GM20431 (cell line): ENCODE measurements around the gene SNX33.
"Not testable (repeated sequence)": the region's sequence is repeated elsewhere in the genome, so short reads cannot be mapped to it uniquely, and the experiment has no call there.

Experiments used
- in situ Hi-C: fragments of 300-500 bp; cut with MseI, MboI; formaldehyde crosslinking; loops from one replicate; pipeline ENCODE4 v1.15.0; 2020; ENCODE audit warnings: low sequenced_read_pairs; ENCODE audit not compliant: unreplicated experiment

The SNX33 gene

GRCh38 chr15:75694241-75695182, 46.8 kb downstream of the SNX33 start:
- in situ Hi-C loops = no loop called here

DNA sequence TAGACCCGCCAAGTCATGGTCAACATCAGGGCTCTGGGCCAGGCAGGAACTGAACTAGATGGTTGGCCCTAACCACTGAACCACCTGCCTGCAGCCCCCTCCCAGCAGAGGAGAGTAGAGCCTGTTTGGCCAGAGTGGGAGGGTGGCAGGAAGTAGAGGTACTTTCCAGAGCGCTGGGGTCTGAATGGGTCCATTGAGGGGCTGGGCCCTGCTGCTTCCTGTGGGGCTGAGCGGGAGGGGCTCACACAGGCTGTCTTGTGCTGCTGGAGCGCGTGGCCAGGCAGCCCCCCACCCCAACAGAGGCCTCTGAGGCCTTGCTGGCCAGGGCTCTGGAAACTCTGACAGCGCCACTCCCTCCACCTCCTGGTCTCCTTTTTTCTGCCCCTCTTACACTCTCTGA, 47.5 kb downstream of the SNX33 start:
- in situ Hi-C loops = no loop called here

DNA sequence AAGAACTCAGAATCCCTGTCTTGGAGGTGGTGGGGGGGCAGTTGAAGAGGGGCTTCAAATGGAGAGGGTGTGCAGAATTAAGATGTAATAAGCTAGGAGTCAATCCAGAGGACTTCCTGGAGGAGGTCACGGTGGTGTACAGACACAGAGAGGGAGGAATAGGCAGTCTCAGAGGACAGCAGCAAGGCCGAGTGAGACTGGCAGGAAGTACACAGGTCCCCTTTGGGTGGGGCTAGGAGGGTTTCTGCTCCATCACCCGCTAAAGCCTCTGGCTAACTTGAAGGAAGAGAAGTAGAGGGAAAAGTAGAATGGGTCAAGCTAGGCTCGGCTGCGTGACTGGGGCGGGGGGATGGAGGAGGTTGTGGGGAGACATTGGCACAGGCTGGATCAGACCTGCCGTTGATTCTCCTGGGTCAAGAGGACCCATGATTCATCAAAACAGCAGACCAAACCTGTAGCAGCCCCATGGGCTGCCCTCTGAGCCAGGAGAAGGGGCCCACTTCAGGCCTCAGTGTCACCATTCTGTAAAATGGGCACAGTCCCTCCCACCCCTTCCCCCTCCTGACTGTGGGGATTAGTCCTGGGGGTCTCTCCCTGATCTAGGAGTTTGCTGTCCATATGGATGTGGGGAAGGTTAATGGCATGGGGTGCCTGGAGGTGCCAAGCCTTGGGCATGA, 48.1 kb downstream of the SNX33 start:
- in situ Hi-C loops = no loop called here

DNA sequence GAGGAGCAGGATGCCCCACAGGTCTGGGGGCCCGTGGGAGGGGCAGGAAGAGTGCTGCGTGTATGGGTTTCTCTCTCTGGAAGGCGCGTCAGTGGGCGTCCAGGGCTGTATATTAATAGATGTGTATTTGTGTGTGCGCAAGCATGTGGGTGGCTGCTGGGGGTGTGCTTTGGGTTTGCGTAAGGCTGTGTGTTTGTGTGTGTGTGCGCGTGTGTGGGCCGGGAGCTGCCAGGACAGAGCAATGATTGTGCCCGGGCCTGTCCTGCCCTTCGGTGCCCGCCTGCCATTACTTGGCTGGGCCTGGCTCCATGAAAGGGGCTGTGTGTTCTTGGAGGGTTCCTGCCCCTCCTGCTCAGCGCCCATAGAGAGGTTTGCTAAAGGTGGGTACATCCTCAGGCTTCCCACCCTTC, 48.6 kb downstream of the SNX33 start:
- in situ Hi-C loops = no loop called here

- in situ Hi-C loops = no loop called here
Measured at GRCh38 chr15:75696854-75697259, 49.1 kb downstream of the SNX33 start.

DNA sequence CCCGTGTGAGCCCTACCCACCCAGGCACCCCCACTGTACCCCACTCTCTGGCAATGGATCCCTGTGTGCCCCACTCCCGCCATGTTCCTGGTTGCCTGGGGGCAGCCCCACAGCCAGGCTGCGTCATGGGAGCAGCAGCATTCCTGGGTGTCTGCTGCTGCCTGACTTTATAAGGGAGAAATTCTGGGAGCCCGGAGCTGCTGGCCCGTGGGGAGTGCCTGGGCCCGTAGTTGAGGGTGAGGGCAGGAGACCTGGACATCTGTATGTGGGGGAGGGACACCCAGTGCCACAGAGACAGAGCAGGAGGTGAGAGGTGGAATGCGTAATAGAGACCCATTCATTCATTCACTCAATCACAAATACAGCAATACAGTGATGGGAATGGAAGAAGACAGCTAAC, 49.8 kb downstream of the SNX33 start:
- in situ Hi-C loops = no loop called here

GRCh38 chr15:75697974-75698747, 50.4 kb downstream of the SNX33 start:
- in situ Hi-C loops = not testable (repeated sequence)

DNA sequence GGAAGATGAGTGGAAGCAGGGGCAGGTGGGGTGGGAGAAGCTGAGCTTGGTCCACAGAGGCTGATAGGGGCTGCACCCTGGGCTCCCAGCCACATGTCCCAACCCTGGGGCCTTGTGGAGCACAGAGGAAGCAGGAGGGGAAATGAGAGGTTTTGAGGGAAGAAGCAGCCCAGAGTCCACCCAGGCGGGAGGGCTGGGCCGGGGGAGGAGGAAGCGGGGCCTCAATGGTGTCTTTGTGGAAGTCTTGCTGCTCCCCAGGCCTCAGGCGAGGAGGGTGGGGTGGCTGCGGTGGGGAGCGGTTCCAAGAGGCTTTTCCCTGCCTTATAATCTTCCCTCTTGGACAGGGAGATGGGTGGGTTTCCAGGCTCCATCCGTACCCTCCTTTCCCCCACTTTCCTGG, 51.8 kb downstream of the SNX33 start:
- in situ Hi-C loops = not testable (repeated sequence)

DNA sequence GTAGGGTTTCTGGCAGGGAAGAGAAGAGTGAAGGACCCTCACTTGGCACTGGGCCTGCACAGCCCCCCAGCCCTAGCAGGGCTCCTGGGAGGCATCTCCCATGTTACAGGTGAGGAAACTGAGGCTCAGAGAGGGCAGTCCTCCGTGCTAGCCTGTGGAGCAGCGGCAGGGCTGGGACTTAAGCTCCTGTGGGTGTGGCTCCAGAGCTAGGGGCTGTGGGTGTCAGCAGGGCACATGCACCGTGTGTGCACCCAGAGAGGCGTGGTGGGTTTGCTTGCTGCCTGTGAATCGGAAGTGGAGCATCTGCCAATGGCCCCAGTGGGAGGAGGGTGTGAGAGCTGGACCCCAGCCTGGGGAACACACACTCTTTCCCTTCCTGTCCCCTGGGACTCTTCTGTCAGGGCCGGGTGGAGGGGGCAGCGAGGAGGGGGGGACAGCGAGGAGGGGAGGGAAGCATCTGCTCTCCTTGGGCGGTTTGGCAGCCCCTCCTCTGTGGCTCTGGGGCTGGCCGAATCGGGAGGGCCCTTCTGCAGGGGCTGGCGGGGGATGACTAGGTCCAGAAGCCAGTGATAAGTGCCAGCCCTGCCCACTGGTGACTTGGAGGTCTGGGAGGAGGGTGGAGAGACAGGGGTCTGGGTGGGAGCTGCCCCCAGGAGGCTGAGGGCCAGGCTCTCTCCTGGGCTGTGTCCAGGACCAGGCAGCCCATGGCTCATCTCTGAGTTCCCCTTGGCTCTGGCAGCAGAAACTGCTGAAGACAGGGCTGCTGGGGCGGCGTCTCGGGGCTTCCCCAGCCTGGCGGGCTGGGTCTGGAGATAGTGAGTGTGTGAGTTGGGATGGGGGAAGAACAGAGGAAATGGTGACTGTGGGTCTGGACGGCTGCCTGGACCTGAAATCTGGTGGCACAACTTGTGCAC, 52.5 kb downstream of the SNX33 start:
- in situ Hi-C loops = not testable (repeated sequence)

GRCh38 chr15:75701071-75702003, 53.6 kb downstream of the SNX33 start:
- in situ Hi-C loops = not testable (repeated sequence)

DNA sequence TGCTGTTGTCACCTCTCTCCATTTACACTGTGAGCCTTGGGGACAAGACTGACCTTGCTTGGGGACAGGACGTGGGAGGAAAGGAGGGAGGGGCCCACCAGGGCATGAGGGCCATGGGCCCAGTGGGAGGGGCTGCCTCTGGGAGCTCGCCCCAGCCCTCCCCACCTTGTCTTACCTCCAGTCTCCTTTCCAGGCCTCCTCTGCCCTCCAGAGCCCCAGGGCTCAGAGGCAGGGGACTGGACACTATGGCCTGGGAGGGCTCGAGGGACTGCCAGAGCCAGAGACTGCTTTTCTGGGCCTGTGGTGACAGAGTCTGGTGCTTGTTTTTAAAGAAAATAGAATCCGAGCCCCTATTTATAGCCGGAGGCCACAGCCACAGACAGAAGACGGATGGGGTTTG, 54.7 kb downstream of the SNX33 start:
- in situ Hi-C loops = no loop called here

DNA sequence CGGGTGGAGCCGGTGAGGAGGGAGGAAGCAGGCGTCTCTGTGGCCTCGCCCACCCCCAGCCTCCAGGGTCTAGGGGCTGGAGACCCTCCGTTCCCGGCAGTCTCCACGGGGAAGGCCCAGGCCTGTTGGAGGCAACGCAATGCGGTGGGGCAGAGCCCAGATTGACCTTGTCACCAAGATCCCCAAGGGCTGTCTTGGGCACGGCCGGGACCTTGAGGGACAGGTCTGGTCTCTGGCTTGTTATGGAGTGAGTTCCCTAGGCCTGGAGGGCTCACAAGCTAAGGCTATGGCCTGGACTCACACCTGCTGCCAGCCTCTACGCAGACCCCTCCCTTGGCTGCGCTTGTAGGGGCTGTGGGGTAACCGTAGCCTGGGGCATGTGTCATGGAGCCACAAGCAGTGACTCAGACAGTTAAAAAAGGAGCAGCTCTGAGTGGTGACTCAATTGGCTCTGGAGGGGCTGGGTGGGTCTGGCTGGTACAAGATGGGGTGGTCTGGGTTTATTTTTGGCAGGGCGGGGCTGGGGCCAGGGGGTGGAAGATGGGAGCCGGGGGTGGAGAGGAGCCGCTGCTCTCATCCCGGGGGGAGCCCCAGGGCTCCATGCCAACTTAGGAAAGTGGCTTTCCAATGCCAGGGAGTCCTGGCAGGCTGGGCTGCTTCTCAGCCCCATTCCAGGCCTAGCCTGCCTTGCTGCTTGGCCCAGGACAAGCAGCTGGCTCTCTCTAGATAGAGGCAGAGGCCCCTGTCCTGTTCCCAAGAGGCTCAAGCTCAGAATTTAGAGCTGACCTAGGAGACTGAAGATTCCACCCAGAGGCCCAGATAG, 55.9 kb downstream of the SNX33 start:
- in situ Hi-C loops = not testable (repeated sequence)

DNA sequence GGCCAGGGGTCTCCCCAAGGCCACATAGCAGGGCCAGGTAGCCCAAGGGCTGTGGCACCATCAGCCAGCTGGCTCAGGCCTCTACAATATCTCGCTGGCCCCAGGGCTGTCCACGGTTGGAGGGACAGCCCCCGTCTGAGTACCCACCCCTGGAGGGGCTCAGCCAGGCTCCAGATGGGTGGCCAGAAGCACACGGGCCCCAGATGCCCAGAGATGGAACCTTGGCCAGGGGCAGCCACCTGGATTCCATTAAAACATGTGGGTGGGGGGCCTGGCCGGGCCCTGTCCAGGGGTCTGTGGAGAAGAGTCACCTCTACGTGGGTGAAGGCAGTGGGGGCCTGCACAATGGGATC, 56.5 kb downstream of the SNX33 start:
- in situ Hi-C loops = no loop called here

DNA sequence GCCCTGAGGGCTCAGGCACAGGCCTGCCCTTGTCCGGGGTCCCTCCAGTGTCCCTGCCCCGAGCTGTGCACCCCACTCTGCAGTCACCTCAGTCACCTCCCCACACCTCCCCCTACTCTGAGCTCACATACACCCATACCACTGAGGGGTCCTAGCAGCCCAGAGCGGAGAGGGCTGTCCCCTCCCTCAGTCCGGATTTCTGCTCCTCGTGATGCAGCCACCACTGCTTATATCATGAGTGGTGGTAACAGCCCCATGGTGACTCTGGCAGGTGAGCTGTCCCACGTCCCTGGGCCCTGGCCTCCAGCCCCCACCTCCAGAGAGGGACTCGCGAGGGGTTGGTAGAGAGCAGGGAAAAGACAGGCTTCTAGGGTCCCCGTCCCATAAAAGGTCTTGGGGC, 56.9 kb downstream of the SNX33 start:
- in situ Hi-C loops = no loop called here

DNA sequence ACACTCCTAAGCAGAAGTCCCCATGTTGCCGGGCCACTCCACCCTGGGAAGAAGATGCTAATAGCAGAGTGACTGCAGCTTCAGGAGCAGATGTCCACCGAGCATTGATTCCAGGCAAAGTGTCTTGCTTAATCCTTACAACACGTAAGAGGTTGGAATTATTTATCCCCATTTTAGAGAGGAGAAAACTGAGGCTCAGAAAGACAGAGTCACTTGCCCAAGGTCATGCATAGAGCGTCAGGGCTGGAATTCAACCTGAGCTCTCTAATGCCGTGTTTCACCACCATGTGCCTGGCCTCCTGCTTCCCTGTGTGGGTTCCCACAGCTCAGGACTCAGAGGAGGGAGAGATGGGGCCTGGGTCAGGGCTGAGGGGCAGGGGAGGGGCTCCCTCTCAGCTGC, 57.7 kb downstream of the SNX33 start:
- in situ Hi-C loops = not testable (repeated sequence)

DNA sequence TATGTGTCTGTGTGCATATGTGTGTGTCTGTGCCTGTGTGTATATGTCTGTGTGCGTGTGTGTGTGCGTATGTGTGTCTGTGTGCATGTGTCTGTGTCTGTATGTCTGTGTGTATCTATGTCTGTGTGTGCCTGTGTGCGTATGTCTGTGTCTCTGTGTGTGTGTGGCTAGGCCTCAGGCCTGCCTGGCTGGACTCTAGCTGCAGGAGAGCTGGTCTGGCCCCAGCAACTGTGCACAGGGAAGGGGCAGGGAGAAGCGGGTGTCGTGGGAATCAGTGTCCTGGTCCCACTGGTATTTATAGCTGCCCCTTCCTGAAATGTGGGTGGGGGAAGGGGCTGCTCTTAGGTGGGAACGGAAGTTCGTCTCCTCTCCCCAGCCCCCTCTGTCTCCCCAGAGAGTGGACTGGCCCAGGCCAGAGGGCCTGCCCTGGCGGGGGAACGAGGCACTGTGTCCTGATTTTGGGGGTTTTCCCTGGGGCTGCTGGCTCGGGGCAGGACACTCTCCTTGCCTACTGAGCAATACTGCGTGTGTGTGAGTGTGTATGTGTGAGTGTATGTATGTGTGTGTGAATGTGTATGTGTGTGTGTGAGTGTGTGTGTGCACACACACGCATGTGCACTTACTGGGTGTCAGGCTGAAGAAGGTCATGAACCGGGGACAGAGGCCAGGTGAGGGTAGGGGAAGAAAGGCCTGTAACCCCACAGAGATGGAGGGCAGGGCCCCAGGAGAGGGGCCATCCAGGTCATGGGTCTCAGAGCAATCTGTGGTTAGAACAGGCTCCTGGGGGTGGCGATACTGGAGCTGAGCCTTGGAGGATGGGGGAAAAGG, 58.4 kb downstream of the SNX33 start:
- in situ Hi-C loops = no loop called here

DNA sequence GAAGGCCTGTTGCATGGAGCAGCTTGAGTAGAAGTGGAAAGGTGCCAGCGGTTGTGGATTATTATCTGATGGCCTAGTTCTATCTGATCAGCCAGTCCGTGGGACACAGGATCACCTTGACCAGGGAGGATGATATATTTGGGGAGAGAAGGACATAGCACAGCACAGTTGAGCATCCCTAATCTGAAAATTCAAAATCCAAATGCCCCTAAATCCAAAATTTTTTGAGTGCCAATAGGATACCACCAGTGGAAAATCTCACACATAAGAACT, 58.9 kb downstream of the SNX33 start:
- in situ Hi-C loops = no loop called here
